Measurements from ENCODE around the gene DPYSL4.

DNA sequence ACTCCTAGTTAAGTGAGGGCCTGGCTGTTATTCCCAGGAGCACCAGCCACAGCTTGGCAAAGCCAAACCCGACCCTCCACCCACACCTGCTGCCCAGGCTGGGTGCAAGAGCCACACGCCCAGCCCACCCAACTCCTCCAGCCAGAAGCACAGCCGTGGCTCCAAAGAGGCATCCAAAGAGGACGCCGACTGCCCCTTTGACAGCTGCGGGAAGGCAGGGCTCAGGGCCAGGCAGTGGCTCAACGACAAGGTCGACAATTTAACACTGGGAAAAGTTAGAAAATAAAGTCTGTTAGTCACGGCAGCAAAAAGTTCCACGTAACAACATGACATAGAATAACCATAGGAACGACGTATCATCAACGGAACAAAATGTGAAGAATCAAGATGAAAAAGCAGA lies 54.3 kb downstream of the DPYSL4 start:
- TF ChIP-seq, protein P1, sequence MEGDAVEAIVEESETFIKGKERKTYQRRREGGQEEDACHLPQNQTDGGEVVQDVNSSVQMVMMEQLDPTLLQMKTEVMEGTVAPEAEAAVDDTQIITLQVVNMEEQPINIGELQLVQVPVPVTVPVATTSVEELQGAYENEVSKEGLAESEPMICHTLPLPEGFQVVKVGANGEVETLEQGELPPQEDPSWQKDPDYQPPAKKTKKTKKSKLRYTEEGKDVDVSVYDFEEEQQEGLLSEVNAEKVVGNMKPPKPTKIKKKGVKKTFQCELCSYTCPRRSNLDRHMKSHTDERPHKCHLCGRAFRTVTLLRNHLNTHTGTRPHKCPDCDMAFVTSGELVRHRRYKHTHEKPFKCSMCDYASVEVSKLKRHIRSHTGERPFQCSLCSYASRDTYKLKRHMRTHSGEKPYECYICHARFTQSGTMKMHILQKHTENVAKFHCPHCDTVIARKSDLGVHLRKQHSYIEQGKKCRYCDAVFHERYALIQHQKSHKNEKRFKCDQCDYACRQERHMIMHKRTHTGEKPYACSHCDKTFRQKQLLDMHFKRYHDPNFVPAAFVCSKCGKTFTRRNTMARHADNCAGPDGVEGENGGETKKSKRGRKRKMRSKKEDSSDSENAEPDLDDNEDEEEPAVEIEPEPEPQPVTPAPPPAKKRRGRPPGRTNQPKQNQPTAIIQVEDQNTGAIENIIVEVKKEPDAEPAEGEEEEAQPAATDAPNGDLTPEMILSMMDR (IDR thresholded peaks at IDR 0.05): no peak
- no peak for TF ChIP-seq POLR2AphosphoS5 (IDR thresholded peaks at IDR 0.05; ENCODE audit: low read depth, low read length)
- TF ChIP-seq, protein P2, sequence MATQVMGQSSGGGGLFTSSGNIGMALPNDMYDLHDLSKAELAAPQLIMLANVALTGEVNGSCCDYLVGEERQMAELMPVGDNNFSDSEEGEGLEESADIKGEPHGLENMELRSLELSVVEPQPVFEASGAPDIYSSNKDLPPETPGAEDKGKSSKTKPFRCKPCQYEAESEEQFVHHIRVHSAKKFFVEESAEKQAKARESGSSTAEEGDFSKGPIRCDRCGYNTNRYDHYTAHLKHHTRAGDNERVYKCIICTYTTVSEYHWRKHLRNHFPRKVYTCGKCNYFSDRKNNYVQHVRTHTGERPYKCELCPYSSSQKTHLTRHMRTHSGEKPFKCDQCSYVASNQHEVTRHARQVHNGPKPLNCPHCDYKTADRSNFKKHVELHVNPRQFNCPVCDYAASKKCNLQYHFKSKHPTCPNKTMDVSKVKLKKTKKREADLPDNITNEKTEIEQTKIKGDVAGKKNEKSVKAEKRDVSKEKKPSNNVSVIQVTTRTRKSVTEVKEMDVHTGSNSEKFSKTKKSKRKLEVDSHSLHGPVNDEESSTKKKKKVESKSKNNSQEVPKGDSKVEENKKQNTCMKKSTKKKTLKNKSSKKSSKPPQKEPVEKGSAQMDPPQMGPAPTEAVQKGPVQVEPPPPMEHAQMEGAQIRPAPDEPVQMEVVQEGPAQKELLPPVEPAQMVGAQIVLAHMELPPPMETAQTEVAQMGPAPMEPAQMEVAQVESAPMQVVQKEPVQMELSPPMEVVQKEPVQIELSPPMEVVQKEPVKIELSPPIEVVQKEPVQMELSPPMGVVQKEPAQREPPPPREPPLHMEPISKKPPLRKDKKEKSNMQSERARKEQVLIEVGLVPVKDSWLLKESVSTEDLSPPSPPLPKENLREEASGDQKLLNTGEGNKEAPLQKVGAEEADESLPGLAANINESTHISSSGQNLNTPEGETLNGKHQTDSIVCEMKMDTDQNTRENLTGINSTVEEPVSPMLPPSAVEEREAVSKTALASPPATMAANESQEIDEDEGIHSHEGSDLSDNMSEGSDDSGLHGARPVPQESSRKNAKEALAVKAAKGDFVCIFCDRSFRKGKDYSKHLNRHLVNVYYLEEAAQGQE (IDR thresholded peaks at IDR 0.05; ENCODE audit: insufficient read depth in 1 of 2, low read depth in 2 of 2, low read length in 1 of 2): no peak

Measured in Panc1 (cell line).